ENCODE measurements around the gene PRKAR1B.
"Not testable (repeated sequence)": the region's sequence is repeated elsewhere in the genome, so short reads cannot be mapped to it uniquely, and the experiment has no call there.

The PRKAR1B gene

DNA sequence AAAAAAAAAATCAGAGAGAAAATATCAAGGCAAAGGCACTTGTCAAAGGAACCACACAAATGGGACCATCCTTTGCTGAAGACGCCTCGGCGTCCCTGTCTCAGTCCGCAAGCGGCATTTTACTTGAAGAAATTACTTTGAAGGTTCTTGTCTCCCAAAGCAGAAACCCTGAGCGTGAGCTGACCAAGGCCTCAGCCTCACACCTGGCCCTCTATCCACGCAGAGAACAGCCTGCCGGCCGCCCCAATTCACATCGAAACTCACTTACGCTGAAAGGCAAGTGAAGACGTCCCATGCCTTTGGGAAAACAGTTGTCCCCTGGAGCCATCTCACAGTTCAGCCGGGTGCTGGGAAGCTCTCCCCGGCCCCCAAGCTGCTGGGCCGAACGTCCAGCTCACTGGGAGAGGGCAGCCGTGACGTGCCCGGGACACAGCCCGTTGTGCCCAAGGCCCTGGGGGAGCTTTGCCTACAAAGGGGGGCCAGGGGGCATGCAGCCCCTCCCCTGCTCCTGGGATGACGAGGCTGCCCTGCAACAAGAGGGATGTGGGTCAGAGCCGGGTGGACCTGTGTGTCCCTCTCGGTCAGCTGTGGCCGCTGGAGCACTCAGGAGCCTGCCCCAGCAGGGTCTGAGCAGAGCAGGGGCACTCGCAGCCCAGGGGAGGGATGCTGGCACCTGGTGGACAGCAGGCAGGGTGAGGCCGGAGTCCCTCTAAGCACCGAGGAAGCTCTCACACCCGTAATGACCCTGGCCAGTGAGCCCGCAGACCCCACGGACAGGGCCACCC is 157.8 kb downstream of the PRKAR1B start:
- DNase-seq, result no peak

DNA sequence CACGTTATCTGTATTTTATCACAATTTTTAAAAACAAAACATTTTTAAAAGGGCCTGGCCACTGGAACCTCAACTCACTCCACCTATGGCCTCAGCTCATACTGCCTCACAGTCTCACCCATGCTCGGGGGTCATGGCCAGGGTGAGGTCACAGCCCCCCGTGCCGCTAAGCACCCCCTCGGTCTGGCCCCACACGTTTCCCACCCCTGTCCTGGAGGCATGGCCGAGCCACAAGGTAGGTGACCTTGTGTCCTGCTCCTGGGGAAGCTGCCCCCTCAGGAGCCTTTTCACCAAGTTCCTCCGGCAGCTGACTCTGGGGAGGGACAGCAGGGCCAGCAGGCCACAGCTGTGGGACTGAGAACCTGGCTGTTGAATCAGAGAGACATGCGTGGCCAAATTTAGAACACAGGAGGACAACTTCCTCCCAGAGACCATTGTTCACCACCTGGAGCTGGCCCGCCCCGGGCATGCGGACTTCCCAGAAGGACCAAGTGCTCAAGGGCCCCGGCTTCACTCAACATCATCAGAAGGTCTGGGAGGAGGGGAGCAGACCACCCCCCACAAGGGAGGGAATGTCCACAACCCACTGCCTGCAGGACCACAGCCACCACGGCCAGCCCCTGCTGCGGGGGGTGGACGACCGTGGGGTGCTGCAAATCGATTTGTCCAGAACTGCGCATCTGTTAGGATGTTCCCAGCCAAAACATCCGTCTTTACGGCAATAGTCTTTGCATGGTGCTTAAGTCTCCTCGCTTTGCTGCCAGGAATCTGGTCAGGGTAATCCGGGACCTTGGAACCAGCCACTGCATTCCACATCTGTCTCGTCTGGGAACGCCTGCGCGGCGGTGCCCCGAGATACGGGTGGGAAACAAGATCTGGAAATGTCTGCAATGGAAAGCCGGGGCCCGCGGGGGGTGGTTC is 158.8 kb downstream of the PRKAR1B start:
- DNase-seq, result no peak

GRCh38 chr7:567305-567883 is 159.7 kb downstream of the PRKAR1B start:
- DNase-seq, result no peak

DNA sequence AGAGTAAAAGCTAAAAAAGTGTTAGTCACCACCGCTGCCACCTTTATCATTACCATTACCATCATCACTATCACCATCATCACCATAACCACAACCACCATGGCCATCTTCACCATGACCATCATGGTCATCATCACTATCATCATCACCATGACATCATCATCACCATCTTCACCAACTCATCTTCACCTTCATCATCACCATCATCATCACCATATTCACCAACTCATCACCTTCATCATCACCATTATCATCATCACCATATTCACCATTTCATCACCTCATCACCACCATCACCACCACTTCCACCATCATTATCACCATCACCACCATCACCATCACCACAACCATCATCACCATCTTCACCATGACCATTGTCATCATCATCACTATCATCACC is 161.0 kb downstream of the PRKAR1B start:
- no peak for DNase-seq

- no peak for DNase-seq
Observed at GRCh38 chr7:564176-564865, 162.8 kb downstream of the PRKAR1B start.

DNA sequence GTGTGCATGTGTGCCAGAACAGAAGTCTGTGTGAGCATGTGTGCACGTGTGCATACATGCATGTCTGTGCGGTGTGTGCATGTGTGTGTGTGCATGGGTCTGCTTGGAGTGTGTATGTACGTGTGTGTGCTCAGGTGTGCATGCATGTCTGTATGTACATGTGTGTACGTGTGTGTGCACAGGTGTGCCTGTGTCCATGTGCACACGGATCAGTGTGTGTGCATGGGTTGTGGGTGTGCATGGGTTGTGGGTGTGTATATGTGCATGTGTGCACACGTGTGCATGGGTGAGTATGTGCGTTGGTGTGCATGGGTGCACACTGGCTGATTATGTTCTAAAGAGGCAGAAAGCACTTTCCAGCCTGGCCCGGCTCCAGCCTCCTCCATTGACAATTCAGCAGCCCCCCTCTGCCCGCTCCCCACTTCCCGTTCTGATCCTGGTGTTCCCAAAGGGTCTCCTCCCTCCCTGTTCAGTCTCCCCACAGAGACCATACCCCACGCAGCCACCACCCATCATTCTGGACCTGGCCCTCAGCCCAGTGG is 163.4 kb downstream of the PRKAR1B start:
- DNase-seq, result no peak

GRCh38 chr7:562789-563628 is 164.1 kb downstream of the PRKAR1B start:
- DNase-seq, result no peak

DNA sequence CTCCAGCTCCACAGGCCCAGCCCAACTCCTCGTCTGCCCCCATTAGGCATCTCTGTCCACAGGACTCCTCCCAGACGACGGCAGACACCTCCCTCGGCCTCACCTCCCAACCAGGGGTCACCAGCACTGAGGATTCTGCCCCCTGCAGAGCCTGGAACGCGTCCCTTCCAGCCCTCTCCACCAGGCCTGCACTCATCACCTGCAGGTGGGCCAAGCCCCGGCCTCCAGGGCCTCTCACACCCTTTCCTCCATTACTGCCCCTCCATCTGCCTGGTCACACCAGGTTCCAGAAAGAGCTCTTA is 164.8 kb downstream of the PRKAR1B start:
- no peak for DNase-seq

DNA sequence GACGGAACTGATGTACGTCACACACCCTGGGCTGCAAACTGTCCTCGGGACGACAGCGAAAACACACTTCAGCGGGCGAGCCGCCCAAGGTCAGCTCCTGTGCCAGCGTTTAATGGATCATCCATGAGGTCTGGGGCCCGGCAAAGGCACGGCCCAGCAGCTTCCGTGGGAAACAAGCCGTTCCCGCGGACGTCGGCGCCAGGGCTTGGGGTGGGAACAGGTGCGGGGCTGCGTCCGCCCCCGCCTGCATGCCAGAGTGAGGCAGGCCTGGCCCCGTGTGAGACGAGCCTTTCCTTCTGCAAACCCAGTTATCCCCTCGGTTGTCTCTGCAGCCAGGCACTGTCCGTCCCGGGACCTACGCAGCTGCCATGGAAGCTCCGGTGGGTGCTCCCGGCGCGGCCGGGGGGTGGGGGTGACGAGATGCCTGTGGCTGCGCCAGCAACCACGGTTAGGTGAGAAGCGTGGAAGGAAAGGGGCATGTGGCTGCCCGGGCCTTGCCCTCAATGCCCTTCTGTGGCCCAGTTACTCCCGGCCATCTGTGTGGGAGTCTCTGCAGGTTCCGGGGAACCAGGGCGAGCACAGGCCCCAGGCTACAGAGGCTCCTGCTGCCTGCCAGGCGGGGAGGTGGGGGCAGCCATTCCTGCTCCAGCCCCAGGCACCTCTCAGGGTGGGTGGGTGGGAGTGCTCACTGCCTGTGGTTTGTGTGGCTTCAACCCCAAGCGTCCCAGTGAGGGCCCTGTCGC is 165.3 kb downstream of the PRKAR1B start:
- no peak for DNase-seq

- no peak for DNase-seq
Observed at GRCh38 chr7:560966-561630, 166.0 kb downstream of the PRKAR1B start.

GRCh38 chr7:559396-559705 is 167.7 kb downstream of the PRKAR1B start:
- DNase-seq, result no peak

DNA sequence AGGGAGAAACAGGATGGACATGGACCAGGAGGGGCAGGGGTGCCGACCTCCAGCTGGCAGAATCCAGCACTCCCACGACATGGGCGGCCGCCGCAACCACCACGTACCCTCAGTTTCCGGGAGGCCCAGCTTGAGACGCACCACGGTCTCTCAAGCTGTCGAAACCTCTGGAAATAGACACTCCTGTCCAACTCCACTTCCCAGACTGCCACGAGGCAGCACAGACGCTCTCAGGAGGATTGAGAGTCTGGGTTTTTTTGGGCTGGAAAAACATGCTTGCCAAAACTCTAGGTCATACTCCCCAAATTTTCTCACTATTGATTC is 169.6 kb downstream of the PRKAR1B start:
- no peak for DNase-seq

- DNase-seq, result no peak
Observed at GRCh38 chr7:556837-557557, 170.1 kb downstream of the PRKAR1B start.

- no peak for DNase-seq
Observed at GRCh38 chr7:556291-556826, 170.7 kb downstream of the PRKAR1B start.

DNA sequence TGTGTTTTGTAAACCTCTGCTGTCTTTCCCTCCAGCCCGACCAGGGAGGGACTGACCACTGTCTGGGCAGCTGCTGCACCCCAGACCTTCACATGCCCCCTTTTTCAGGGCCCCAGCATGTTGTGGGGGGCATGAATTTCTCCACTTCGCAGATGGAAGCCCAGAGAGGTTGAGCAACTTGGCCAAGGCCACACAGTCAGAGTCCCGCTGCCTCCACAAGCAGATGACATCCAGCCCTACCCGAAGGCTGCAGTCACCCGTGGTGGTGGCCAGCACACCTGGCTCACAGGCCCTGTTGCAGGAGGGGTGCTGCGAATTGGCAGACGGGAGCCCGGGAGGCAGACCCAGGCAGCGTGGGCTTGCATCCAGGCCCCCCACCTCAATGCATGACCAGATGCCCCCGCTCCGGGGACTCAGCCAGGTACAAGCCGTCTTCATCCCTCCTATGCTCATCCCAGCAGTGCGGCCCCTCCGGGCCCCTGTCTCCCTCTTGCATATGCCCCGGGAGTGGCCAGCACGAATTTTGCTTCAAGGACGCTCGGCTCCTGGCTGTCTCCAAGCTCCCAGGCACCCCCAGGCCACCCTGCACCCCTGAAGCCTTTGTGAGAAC is 171.4 kb downstream of the PRKAR1B start:
- DNase-seq, result no peak

DNA sequence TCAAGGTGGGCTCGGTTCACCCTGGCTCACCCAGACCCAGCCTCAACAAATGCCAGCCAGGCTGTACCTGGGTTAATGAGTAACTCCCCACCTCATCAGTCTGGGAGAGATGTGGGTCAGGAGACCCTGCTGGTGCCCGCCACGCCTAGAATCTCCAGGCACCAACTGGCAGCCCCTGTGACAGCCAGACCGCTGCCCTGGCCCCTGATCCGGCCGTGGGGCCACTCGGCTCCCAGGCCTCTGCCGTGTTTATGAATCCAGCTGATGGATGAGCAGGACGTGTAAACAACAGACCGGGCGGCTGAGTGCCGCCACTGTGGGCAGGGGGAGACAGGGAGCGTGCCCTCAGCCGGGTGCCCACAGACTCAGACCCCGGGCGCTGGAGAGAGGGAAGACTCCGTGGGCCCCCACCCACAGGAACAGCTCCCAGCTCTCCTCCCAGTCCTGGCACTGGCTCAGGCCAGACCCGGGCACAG is 173.4 kb downstream of the PRKAR1B start:
- no peak for DNase-seq

DNA sequence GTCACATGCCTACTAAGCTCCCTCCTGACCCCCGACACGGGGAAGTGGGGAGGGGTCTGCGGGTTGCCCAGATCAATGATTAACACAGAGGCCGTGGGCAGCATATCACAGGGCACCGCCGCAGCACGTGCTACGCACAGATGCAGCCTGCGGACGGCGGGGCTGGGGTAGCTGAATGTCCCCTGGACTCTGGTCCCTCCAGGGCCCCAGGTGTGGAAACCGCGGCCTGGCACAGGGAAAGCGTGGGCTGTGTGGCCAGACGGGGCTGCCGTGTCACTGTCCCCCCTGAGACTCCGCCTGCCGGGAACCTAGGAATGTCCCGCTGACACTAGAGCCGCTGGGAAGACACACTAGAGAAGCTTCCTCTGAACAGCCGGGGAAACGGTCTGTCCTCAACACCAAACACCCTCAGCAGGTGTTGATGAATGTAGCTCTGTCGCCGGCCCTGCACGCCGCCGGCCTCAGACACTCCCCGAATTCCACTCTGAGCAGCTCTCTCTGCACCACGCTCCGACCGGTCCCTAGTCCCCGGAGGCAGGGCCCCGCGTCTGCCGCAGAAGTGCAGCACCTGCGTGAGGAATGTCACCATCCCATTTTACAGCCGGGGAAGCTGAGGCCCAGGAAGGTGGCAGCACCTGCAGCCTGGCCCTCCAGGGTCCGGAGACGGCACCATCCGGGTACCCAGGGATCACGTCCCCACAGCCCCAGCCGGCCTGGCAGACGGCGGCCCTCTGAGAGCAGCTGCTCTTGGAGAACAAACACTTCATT is 174.0 kb downstream of the PRKAR1B start:
- no peak for DNase-seq

GRCh38 chr7:552151-552867 is 174.8 kb downstream of the PRKAR1B start:
- not testable (repeated sequence) for DNase-seq
